ENCODE data around the gene BRCA2. TPM values are rescaled to one million over a fixed set of nuclear protein-coding genes. Genes with fewer than 3 reads are reported as not detected.

The BRCA2 gene
- total RNA-seq, 4 donors from 2014 or later, result 0.56 to 6.3 (median 0.82) TPM

DNA sequence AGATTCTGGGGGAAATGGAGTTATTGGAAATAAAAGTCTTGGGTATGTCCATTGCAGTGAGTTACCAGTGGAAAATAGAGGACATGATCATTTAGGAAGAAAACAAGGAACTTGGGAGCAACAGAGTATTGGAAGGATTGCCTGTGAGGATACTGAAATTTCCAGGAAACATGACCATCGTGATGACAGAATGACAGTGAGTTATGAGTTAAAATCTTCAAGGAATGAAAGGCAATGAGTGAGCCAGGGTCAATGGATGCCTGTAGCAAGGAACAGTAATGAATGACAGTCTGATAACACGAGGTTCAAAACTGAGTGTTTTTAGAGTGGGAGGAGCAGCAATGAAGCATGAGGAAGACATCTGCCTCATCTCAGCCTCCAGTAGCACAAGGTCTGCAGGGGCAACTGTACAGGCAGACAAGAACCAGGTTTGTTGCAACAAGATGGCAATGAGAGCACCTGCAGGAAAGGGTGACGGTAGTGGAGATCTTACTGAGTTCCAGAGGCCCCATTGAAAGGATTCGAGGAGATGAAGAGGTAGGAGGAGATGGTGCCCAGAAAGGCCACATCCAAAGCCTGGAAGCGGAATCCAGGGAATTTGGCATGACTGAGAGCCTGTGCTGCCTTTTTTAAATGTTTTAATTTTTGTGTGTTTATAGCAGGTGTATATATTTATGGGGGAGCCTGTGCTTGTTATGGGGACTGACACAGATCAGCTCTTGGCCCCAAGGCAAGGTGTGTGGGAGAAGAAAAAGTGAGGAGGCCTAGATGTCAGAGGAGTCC, 68.7 kb downstream of the BRCA2 start:
- H3K4me1 ChIP-seq, result no peaks in the 10 kb centered on the region
- TF ChIP-seq, protein P1, sequence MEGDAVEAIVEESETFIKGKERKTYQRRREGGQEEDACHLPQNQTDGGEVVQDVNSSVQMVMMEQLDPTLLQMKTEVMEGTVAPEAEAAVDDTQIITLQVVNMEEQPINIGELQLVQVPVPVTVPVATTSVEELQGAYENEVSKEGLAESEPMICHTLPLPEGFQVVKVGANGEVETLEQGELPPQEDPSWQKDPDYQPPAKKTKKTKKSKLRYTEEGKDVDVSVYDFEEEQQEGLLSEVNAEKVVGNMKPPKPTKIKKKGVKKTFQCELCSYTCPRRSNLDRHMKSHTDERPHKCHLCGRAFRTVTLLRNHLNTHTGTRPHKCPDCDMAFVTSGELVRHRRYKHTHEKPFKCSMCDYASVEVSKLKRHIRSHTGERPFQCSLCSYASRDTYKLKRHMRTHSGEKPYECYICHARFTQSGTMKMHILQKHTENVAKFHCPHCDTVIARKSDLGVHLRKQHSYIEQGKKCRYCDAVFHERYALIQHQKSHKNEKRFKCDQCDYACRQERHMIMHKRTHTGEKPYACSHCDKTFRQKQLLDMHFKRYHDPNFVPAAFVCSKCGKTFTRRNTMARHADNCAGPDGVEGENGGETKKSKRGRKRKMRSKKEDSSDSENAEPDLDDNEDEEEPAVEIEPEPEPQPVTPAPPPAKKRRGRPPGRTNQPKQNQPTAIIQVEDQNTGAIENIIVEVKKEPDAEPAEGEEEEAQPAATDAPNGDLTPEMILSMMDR (IDR thresholded peaks at IDR 0.05), result no peak
- no peak for TF ChIP-seq POLR2A (IDR thresholded peaks at IDR 0.05)
- WGBS, 2 donors, result 78% methylated on average over 5 of the region's 5 CpGs
- no peak overlapping the region for H3K4me3 ChIP-seq (replicated peaks in 1 of 3)
- no peaks in the 10 kb centered on the region for H3K36me3 ChIP-seq
- no peak overlapping the region for H3K27ac ChIP-seq
- H3K27me3 ChIP-seq, result no peaks in the 10 kb centered on the region
- intact Hi-C loops (cut with DNase I), result loop anchor here (10.0 kb wide), 1 partner anchor 191 kb away; no protein-coding TSS in a partner anchor
- no peak for DNase-seq
- H3K9me3 ChIP-seq, result no peaks in the 10 kb centered on the region

DNA sequence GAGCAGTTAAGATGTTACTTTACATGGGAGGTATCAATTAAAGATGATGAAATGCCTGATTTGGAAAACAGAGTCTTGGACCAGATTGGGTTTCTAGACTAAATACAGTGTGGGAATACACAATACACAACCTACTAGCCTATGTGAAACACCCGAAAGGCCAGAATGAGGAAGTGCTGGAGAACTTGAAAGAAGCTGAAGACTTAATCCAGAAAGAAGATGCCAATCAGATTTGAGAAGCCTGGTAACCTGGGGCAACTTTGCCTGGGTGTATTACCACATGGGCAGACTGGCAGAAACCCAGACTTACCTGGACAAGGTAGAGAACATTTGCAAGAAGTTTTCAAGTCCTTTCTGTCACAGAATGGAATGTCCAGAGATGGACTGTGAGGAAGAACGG, 69.4 kb downstream of the BRCA2 start:
- Histone ChIP-seq H3K27ac (no peak overlapping the region), H3K27me3 (no peaks in the 10 kb centered on the region), H3K4me1 (no peaks in the 10 kb centered on the region), H3K9me3 (no peaks in the 10 kb centered on the region), H3K4me3 (replicated peaks in 1 of 3) (no peak overlapping the region), H3K36me3 (no peaks in the 10 kb centered on the region)
- 85 to 88% methylated on average over 2 of the region's 2 CpGs for WGBS, 2 donors
- TF ChIP-seq, protein P1 (IDR thresholded peaks at IDR 0.05), result no peak
- TF ChIP-seq POLR2A (IDR thresholded peaks at IDR 0.05), result no peak
- intact Hi-C loops (cut with DNase I), result loop anchor here (10.0 kb wide), 1 partner anchor 190 kb away; no protein-coding TSS in a partner anchor
- no peak for DNase-seq

DNA sequence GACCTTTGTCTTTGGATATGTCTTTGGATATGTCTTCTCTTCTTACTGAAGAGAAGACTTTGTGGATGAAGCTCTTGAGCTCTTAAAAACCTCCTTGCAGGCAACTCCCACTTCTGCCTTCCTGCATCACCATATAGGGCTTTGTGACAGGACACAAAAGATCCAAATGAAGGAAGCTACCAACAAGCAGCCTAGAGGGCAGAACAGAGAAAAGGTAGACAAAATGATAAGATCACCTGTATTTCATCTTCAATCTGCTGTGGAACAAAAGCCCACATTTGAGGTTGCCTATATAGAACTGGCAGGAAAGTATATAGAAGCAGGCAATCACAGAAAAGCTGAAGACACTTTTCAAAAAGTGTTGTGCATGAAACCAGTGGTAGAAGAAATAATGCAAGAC, 70.1 kb downstream of the BRCA2 start:
- no peaks in the 10 kb centered on the region for H3K36me3 ChIP-seq
- no peaks in the 10 kb centered on the region for H3K9me3 ChIP-seq
- no peaks in the 10 kb centered on the region for H3K4me1 ChIP-seq
- no peak for DNase-seq
- intact Hi-C loops (cut with DNase I), result loop anchor here (10.0 kb wide), 1 partner anchor 189 kb away; no protein-coding TSS in a partner anchor
- H3K4me3 ChIP-seq (replicated peaks in 1 of 3), result no peak overlapping the region
- no peaks in the 10 kb centered on the region for H3K27me3 ChIP-seq
- H3K27ac ChIP-seq, result no peak overlapping the region
- TF ChIP-seq POLR2A (IDR thresholded peaks at IDR 0.05), result no peak
- TF ChIP-seq, protein P1 (IDR thresholded peaks at IDR 0.05), result no peak

DNA sequence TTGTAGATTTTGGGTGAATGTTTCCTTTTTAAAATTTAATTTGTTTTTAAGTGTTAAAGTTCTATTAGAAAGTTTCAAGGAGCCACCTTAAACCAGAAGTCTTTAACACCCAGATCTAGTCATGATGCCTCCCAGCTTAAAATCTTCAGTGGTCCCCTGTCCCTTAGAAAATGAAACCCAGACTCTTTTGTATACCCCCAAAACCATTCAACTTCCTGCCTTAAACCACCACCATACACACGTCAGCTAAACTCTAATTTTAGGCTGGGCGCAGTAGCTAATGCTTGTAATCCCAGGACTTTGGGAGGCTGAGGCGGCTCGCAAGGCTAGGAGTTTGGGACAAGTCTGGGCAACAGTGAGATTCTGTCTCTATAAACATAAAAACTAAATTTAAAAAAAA, 74.7 kb downstream of the BRCA2 start:
- H3K36me3 ChIP-seq, result no peaks in the 10 kb centered on the region
- no peak overlapping the region for H3K27ac ChIP-seq
- no peaks in the 10 kb centered on the region for H3K4me1 ChIP-seq
- WGBS, 2 donors, result 87 to 95% methylated on average over 4 of the region's 4 CpGs
- H3K9me3 ChIP-seq, result no peaks in the 10 kb centered on the region
- no peak for DNase-seq
- no peaks in the 10 kb centered on the region for H3K27me3 ChIP-seq
- TF ChIP-seq, protein P1 (IDR thresholded peaks at IDR 0.05), result no peak
- TF ChIP-seq POLR2A (IDR thresholded peaks at IDR 0.05), result no peak
- H3K4me3 ChIP-seq (replicated peaks in 1 of 3), result no peak overlapping the region
- intact Hi-C loops (cut with DNase I), result no loop called here

DNA sequence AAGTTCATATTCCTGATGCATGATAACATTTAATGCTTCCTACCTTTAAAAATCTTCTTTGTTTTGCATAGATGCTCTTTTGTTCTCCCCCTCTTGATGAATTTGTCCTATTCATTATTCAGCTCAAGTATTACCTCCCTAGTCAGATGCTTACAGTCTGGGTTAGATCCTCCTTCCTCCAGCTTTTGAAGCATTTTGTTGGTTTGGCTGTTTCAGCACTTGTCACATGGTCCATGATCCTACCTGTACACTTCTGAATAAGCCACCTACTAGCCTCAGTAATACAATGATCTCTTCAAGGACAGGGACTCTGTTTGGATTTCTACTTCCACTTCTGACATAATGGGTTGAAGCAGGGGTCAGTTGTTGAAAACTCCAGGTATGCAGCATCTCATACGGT, 75.2 kb downstream of the BRCA2 start:
- TF ChIP-seq POLR2A (IDR thresholded peaks at IDR 0.05), result no peak
- TF ChIP-seq, protein P1 (IDR thresholded peaks at IDR 0.05), result no peak

More for the DNA sequence above, 75.2 kb downstream of the BRCA2 start:
- Histone ChIP-seq H3K27ac (no peak overlapping the region), H3K27me3 (no peaks in the 10 kb centered on the region), H3K9me3 (no peaks in the 10 kb centered on the region), H3K36me3 (no peaks in the 10 kb centered on the region), H3K4me1 (no peaks in the 10 kb centered on the region), H3K4me3 (replicated peaks in 1 of 3) (no peak overlapping the region)
- DNase-seq, result no peak
- intact Hi-C loops (cut with DNase I), result no loop called here
- WGBS, 2 donors, result 74 to 79% methylated on average over 1 of the region's 1 CpG

All from thyroid gland (tissue), 4 donors.